CD4-positive, alpha-beta T cell treated with Interleukin-10 for 1 hour (primary cell): ENCODE results near the gene SLC12A2.

Experiments used
- DNase-seq: peaks from one replicate; pipeline ENCODE4 v3.0.0-alpha.2; 2020

Gene SLC12A2

GRCh38 chr5:128097781-128098180, 14.2 kb downstream of the SLC12A2 start:
- DNase-seq: no peak

GRCh38 chr5:128099944-128100343, 16.4 kb downstream of the SLC12A2 start:
- no peak for DNase-seq

DNA sequence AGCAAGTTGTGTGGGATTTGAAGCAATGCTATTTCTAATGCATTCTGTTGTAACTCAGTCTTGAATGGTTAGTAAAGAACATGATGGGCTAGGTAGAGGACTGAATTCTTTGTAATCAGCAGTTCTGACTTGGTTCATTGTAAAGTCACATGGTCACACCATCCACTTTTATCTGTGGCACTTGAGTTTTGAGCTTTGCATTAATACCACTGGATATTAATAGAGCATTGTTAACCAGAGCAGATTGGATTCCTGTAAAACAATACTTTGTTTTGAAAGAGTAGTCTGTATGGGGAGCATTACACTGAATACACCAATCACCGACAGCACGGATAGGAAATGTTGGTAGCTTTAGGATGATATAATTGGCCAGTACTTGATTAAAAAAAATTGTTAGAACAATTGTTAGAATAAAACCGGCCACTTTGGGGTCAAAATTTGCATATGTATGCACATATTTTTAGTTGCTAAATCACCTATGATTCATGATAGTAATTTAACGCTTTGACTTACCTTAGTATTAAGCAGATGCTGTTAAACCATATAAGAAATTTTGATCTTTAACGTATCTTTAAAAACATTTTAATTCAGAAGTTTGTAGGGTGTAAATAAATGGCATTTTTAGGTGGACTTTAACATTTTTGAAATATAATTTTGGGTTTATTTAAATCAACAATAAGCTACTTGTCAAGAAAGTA, 17.4 kb downstream of the SLC12A2 start:
- DNase-seq: no peak

DNA sequence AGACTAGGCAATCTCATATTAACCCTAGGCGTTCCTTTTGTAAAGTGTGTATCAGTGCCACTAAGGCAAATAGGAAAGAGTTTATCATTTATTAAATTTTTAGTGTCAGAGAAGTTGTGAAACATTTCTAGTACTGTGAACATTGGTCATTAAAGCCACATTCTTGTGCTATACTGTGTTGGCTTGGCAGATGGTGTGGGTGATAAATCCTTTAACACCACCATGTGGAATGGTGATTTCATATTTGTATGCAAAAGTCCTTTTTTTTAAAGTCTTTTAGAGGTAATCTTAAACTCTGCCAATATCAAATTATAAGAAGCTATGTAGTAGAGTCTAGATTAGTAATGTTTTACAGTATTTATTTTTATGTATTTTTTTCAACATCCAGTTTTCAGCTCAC, 18.1 kb downstream of the SLC12A2 start:
- no peak for DNase-seq

DNA sequence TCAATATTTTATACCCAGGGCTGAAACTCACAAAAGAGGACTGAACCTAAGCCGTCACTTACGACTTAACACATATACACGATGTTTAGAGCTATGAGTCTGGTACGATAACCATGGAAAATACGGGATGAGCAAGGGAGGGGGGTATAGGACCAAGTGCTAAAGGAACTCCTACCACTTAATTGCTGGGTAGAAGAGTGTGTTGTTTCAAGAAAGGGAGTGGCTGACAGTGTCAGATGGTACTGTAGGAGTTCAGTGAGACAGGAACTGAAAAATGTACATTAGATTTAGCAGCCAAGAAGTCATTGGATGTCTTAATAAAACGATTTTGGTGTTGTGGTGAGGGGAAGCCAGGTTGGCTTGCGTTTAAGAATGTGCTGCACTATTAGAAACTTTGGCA, 21.6 kb downstream of the SLC12A2 start:
- DNase-seq: no peak

GRCh38 chr5:128109138-128109537, 25.6 kb downstream of the SLC12A2 start:
- no peak for DNase-seq

GRCh38 chr5:128109766-128110165, 26.2 kb downstream of the SLC12A2 start:
- DNase-seq: no peak

- DNase-seq: no peak
Observed at GRCh38 chr5:128111818-128112448, 28.4 kb downstream of the SLC12A2 start.

GRCh38 chr5:128116445-128116844, 32.9 kb downstream of the SLC12A2 start:
- DNase-seq: no peak

- no peak for DNase-seq
Observed at GRCh38 chr5:128118214-128118613, 34.6 kb downstream of the SLC12A2 start.

- no peak for DNase-seq
Observed at GRCh38 chr5:128121651-128122050, 38.1 kb downstream of the SLC12A2 start.

DNA sequence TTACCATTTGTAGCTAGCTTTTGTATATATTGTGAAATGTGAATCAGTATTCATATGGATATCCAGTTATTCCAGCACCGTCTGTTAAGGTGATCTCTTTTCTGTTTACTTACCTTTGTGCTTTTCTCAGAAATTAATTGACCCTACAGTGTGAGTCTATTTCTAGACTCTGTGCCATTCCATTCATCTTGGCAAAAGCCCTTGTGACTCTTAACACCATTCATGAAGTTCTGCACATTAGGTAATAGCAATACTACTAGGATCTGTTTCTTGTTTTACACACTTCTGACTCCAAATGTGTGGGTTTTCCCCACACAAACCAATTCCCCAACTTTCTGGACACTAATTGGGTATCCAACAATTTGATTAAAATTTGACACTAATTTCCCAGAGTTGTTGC, 40.4 kb downstream of the SLC12A2 start:
- no peak for DNase-seq

- DNase-seq: no peak
Observed at GRCh38 chr5:128126241-128126640, 42.7 kb downstream of the SLC12A2 start.

DNA sequence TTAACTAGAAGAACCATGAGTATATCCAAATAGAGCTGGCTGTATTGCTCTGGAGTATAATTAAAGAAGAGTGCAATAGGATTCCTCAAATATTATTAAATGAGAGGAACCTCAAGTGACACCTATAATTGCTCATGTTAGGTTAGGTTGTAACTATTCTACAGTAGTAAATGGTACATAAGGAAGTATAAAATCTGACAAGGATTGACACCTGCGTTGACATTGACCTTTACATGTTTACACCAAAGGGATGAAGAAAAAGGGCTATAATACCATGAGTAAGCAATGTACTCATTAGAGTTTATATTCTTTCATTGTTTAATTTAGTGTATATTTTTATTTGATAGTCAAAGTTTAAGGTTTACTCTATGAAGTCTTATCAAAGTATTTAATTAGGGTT, 48.9 kb downstream of the SLC12A2 start:
- no peak for DNase-seq

- no peak for DNase-seq
Observed at GRCh38 chr5:128135286-128135685, 51.7 kb downstream of the SLC12A2 start.

GRCh38 chr5:128143911-128144310, 60.3 kb downstream of the SLC12A2 start:
- no peak for DNase-seq

DNA sequence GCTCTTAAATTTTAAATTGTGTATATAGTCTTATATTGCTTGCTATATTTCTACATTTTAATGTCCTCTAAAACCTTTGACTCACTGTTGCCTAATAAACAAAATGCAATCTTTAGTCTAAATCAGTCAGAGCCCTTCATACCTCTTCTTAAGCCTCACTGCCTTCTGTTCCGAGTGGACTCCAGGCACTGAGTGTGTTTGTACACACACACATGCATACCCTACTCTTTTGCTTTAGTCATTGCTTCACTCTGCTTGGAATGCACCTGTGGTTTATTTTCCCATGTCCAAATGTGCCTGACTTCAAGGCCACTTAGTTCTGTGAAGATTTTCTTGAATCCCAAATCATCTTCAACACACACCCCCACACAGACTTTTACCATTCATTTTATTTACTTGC, 60.9 kb downstream of the SLC12A2 start:
- no peak for DNase-seq

DNA sequence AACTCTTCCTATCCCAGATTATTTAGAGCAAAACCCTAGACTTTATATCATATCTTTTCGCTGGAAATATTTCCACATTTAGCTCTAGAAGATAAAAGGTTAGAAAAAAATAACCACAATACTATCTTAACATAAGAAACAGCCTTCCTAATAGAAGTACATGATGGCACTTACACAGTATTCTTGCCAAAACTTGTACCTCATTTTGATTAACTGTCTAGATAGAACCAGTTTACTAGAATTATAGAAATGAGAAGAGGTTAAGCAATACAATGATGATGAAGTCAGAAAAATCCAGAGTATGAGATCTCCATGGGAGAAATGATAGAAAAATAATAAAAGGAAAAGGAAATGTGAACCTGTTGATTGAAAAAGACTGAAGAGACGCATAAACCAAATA, 63.1 kb downstream of the SLC12A2 start:
- no peak for DNase-seq

GRCh38 chr5:128154943-128155342, 71.4 kb downstream of the SLC12A2 start:
- DNase-seq: no peak

- DNase-seq: no peak
Observed at GRCh38 chr5:128155776-128156175, 72.2 kb downstream of the SLC12A2 start.

- DNase-seq: no peak
Observed at GRCh38 chr5:128156521-128156920, 73.0 kb downstream of the SLC12A2 start.

- DNase-seq: no peak
Observed at GRCh38 chr5:128158342-128158741, 74.8 kb downstream of the SLC12A2 start.

DNA sequence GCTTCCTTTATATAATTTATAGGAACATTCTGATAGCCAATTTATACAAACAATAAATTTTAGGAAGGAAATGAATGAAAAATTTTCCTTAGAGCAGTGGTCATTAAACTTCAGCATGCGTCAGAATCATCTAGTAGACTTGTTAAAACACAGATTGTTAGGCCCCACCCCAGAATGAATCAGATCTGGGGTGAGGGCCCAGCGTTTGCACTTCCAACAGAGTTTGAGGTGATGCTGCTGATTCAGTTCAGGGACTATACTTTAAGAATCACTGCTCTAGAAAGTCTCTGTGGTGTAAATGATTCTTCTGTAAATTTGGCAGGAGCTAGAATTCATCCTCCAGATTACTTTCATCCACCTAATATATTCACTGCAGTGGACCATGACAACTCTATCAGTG, 80.4 kb downstream of the SLC12A2 start:
- no peak for DNase-seq

- no peak for DNase-seq
Observed at GRCh38 chr5:128169401-128170017, 85.9 kb downstream of the SLC12A2 start.

- DNase-seq: no peak
Observed at GRCh38 chr5:128172102-128172501, 88.5 kb downstream of the SLC12A2 start.
